Measurements from ENCODE around the gene BLNK. TPM values are rescaled to one million over a fixed set of nuclear protein-coding genes. Genes with fewer than 3 reads are reported as not detected.

Gene BLNK
- total RNA-seq, 1 donor, result 0.36 TPM

GRCh38 chr10:96292971-96293920, 21.9 kb upstream of the BLNK start:
- Histone ChIP-seq H3K27me3 (ENCODE audit: insufficient read depth, low read length) (no peaks in the 10 kb centered on the region), H3K9me3 (ENCODE audit: low read depth, low read length) (no peaks in the 10 kb centered on the region), H3K4me1 (ENCODE audit: insufficient read depth, low read length) (no peaks in the 10 kb centered on the region), H3K4me2 (ENCODE audit: insufficient read depth, low read length) (no peak overlapping the region), H2AFZ (ENCODE audit: low read length) (no peak overlapping the region), H4K20me1 (ENCODE audit: insufficient read depth, low read length) (no peaks in the 10 kb centered on the region), H3K4me3 (ENCODE audit: insufficient read depth, low read length) (no peak overlapping the region), H3K36me3 (ENCODE audit: insufficient read depth, low read length) (no peaks in the 10 kb centered on the region), H3K27ac (ENCODE audit: low read depth, low read length) (no peak overlapping the region), H3K79me2 (ENCODE audit: insufficient read depth, low read length) (no peaks in the 10 kb centered on the region)
- DNase-seq (ENCODE audit: insufficient read length, low spot score, missing footprints), result peak; percentile 45
- peak; percentile 52 for TF ChIP-seq CTCF (IDR thresholded peaks at IDR 0.05; ENCODE audit: extremely low read depth, low read depth, low read length)

- no peaks in the 10 kb centered on the region for H4K20me1 ChIP-seq (ENCODE audit: insufficient read depth, low read length)
- no peak for DNase-seq (ENCODE audit: insufficient read length, low spot score, missing footprints)
- H3K4me2 ChIP-seq (ENCODE audit: insufficient read depth, low read length), result no peak overlapping the region
- no peaks in the 10 kb centered on the region for H3K36me3 ChIP-seq (ENCODE audit: insufficient read depth, low read length)
- H3K4me3 ChIP-seq (ENCODE audit: insufficient read depth, low read length), result no peak overlapping the region
- no peak overlapping the region for H2AFZ ChIP-seq (ENCODE audit: low read length)
- H3K4me1 ChIP-seq (ENCODE audit: insufficient read depth, low read length), result no peaks in the 10 kb centered on the region
- H3K27ac ChIP-seq (ENCODE audit: low read depth, low read length), result no peak overlapping the region
- H3K27me3 ChIP-seq (ENCODE audit: insufficient read depth, low read length), result no peaks in the 10 kb centered on the region
- H3K79me2 ChIP-seq (ENCODE audit: insufficient read depth, low read length), result no peaks in the 10 kb centered on the region
- no peak for TF ChIP-seq CTCF (IDR thresholded peaks at IDR 0.05; ENCODE audit: extremely low read depth, low read depth, low read length)
- H3K9me3 ChIP-seq (ENCODE audit: low read depth, low read length), result no peaks in the 10 kb centered on the region
These were observed 19.2 kb upstream of the BLNK start for GRCh38 chr10:96290368-96291133.

- H3K36me3 ChIP-seq (ENCODE audit: insufficient read depth, low read length), result no peaks in the 10 kb centered on the region
- DNase-seq (ENCODE audit: insufficient read length, low spot score, missing footprints), result no peak
- H2AFZ ChIP-seq (ENCODE audit: low read length), result no peak overlapping the region
- H3K4me1 ChIP-seq (ENCODE audit: insufficient read depth, low read length), result no peaks in the 10 kb centered on the region
- no peak overlapping the region for H3K4me3 ChIP-seq (ENCODE audit: insufficient read depth, low read length)
- no peaks in the 10 kb centered on the region for H3K79me2 ChIP-seq (ENCODE audit: insufficient read depth, low read length)
- TF ChIP-seq CTCF (IDR thresholded peaks at IDR 0.05; ENCODE audit: extremely low read depth, low read depth, low read length), result no peak
- H3K27me3 ChIP-seq (ENCODE audit: insufficient read depth, low read length), result no peaks in the 10 kb centered on the region
- H3K27ac ChIP-seq (ENCODE audit: low read depth, low read length), result no peak overlapping the region
- H3K4me2 ChIP-seq (ENCODE audit: insufficient read depth, low read length), result no peak overlapping the region
- no peaks in the 10 kb centered on the region for H4K20me1 ChIP-seq (ENCODE audit: insufficient read depth, low read length)
- H3K9me3 ChIP-seq (ENCODE audit: low read depth, low read length), result no peaks in the 10 kb centered on the region
These were observed 18.0 kb upstream of the BLNK start for GRCh38 chr10:96289218-96289910.

Data from osteoblast (primary cell).